Inflammatory macrophage treated with lipopolysaccharide for 1 hour (primary cell): ENCODE measurements around the gene SMYD5.
A peak's percentile ranks its signal among the peaks of the same experiment; 100 is the strongest.
"Not testable (repeated sequence)": the region's sequence is repeated elsewhere in the genome, so short reads cannot be mapped to it uniquely, and the experiment has no call there.

Experiments
- DNase-seq, 2 donors: peaks; one replicate each; pipeline ENCODE4 v3.0.0-alpha.2; 2020 to 2022

Gene SMYD5

DNA sequence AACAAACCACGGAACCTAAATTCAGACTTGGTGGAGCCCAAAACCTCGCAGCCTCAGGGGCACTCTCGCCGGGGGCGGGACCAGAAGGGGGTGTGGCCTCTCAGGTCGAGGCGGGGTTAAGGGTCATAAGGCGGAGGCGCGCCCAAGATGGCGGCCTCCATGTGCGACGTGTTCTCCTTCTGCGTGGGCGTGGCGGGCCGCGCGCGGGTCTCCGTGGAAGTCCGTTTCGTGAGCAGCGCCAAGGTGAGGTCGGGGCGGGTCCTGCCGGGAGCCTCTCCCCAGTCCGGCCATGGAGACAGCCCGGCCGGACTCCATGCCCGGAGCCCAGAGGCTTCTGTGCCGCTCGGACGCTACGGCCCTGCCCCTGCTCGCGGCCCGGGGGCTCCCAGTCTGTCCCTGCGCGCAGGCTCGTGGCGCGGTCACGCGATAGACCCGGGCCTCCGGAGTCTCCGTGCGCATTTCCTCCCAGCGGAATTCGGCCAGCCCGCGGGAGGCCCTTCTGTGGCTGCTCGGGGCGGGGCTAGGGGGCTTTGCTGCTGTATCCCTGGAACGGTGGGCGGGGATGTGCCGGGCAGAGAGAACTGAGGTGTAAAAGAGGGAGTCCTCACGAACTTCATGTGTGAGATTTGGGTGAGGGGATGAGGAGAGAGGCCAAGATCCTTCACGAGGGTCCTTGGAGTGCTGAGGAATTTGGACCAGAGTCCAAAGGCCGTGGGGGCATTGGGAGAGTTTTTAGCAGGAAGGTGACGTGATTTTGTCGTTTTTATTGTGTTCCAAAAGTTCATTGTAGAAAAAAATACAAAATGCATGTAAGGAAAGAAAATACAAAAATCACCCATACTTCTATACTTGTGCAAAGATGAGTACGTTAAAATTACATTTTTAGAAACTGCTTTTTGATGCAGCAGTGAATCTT, at the start of gene SMYD5:
Gene SMYD5 (plus strand): TSS at position 126 of the 916 bp plus-strand sequence. CDS start 22 bp downstream, at position 148.
- DNase-seq = peak; percentile 84 to 90

DNA sequence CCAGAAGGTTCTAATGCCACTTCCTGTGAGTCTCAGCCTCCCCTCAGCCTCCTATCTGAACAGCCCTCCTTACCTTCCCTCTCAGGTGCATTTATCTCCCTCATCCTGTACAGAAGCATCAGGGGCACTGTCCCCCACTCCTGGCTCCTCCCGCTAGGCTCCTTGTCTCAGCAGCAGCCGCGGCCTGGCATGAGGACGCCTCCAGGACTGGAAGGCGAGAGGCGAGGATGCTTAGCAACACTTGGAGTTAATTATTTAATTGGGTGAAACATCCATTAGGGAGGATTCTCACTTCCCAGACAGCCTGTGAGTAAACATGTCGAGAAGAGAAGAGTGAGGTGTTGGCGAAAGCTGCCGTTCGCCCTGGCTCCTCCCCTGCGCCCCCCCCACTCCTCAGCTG, 48.1 kb upstream of the SMYD5 start:
- not testable (repeated sequence) for DNase-seq

GRCh38 chr2:73166813-73167212, 47.2 kb upstream of the SMYD5 start:
- DNase-seq = not testable (repeated sequence)

- DNase-seq = not testable (repeated sequence)
Observed at GRCh38 chr2:73168348-73168747, 45.7 kb upstream of the SMYD5 start.

DNA sequence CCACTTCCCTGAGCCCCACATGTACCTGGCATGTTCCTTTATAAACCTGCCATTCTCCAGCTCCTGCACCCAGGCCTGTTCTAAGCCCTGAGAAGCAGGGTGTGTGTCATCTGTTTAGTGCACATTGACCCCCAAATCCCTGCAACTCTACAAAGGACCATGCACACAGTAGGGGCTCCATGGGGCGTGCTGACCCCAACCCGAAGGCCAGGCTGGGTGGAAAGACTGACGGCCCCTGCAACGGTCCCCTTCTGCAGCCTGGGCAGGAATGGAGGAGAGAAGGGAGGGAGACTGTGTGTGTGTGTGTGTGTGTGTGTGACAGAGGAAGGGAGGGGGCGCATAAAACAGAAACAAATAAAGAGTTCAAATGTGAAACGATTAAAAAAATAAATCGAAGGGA, 43.7 kb upstream of the SMYD5 start:
- DNase-seq = not testable (repeated sequence)

GRCh38 chr2:73172963-73173362, 41.1 kb upstream of the SMYD5 start:
- DNase-seq = no peak

GRCh38 chr2:73173781-73174180, 40.3 kb upstream of the SMYD5 start:
- no peak for DNase-seq

GRCh38 chr2:73174244-73174643, 39.8 kb upstream of the SMYD5 start:
- no peak for DNase-seq

GRCh38 chr2:73174941-73175662, 38.9 kb upstream of the SMYD5 start:
- no peak for DNase-seq

DNA sequence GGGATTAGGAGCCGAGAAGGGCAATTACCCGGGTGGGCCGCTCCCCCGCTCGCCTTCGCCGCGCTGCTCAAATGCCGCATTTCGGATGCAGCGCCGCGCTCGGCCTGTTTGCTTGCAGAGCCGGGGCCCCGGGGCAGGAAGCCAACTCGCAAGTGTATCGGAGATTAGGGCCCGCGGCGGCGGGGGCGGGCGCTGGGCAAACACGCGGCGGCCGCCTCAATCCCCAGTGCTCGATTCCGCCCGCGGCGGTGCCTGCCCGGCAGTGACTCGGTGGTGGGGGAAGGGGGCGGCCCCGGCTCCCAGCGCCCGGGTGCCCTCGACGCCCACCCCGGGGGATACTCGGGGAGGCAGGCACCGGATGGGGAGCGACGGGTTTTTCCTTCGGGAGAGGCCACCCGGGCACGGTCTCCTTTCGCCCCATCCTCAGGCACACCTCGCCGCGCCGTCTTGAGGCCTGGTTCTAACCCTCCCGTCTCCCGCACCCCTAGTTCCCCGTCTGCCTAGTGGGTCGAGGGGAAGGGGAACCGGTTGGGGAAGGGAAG, 38.3 kb upstream of the SMYD5 start:
- DNase-seq = peak; percentile 25 to 34

DNA sequence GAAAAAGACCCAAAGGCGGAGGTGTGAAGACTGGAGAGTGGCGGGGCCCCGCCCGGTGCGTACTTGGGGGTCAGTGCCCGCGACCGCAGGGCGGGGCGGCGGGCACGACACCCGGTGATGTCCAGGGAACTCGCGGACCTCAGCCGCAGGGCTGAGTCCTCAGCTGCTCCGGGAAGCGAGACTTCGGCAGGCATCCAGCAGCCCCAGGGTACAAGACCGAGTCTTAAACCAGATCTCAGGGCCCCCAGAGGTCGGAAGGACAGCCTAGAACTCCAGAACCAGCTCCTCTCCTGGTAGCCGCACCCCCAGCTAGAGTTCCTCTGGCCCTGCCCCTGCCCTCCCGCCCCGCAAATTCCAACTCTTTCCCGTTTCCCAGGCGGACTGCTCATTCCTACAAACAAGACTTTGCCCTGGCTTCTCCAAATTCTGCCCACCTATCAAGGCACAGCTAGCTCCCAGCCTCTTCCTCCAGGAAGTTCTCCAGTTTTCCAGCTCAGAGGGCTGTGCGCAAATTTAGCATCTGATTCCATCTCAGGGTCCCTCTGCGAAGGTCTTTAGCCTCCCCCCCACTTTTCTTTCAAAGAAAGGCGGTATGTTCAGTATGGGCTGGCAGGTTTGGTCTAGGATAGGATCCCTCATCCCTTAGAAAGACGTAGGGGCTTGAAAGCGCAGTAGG, 37.7 kb upstream of the SMYD5 start:
- no peak for DNase-seq

GRCh38 chr2:73176881-73177644, 37.0 kb upstream of the SMYD5 start:
- peak; percentile 86 to 94 for DNase-seq

DNA sequence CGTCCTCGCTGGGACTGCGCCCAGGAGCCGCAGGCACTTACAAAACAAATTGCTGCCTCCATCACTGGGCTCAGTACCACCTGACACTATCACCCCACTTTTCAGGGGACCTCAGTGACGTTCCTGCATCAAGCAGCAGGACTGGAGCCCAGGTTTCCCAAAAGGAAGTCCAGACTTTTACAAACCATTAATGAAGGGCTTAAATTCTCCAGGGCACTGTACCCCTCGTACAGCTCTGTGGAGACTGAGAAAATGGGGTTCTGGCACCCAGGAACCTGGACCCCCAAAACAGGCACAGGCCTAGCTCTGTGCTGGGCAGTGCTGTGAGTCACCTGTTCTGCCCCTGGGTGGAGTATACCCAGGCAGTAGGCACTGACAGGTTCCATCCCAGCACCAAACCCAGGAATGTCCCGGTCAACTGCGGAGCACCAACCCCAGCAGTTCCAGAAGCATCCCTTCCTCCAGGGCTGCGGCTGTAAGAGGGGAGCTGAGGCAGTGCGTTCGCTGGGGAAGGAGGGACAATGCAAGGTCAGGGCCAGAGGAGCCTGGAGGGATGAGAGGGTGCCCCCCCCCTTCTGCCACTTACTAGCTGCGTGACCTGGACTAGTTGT, 36.3 kb upstream of the SMYD5 start:
- DNase-seq = no peak

- DNase-seq = no peak
Observed at GRCh38 chr2:73185965-73186364, 28.1 kb upstream of the SMYD5 start.

GRCh38 chr2:73187549-73187948, 26.5 kb upstream of the SMYD5 start:
- no peak for DNase-seq

DNA sequence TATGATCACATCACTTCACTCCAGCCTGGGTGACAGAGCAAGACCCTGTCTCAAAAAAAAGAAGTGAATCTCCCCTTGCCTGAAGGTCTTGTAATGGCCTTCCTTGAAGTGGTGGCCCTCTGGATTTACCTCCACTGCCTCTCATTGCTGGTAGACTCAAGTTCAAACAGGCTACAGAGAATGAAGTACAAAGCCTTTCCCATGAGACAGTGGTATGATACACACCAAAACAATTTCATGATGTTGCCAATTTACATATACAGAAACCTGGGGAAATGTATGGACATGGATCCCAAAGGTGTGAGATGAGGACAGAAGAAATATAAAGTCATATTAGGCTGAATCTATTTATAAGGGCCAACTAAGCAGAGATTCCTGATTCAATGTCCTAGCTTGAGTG, 16.5 kb upstream of the SMYD5 start:
- no peak for DNase-seq

- not testable (repeated sequence) for DNase-seq
Observed at GRCh38 chr2:73200281-73200680, 13.8 kb upstream of the SMYD5 start.

DNA sequence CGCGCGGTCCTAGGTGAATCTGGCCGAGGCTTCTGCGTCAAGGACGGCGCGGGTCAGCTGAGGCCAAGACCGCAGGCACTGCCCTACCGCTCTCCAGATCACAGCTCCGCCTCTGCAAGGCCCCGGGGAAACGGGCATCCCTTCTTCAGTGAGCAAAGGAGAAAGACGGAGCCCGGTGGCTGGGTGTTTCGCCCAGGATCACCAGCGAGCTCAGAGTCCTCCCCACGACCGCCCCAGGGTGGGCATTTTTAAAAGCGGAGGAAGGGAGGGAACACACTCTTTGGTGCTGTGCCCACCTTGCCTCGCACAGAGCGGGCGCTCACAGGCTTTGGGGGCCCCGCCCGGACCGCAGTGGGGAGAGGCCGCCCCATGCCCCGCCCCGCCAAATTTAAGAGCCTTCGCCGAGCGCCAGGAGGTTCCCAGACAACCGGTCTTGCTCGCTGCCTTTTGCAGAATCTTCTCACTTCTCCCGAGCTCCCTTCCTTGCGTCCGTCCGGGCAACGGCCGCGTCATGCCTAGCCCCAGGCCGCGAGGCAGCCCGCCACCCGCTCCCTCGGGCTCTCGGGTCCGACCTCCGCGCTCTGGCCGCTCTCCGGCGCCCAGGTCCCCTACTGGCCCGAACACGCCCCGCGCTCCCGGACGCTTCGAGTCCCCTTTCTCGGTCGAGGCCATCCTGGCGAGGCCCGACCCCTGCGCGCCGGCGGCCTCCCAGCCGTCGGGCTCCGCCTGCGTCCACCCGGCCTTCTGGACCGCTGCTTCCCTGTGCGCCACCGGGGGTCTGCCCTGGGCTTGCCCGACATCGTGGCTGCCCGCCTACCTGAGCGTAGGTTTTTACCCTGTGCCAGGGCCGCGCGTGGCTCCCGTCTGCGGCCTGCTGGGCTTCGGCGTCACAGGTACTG, 11.6 kb upstream of the SMYD5 start, which contains the start of gene NOTO:
Gene NOTO (plus strand): TSS at position 419 of the 899 bp plus-strand sequence. CDS start 93 bp downstream, at position 512.
- DNase-seq = no peak

DNA sequence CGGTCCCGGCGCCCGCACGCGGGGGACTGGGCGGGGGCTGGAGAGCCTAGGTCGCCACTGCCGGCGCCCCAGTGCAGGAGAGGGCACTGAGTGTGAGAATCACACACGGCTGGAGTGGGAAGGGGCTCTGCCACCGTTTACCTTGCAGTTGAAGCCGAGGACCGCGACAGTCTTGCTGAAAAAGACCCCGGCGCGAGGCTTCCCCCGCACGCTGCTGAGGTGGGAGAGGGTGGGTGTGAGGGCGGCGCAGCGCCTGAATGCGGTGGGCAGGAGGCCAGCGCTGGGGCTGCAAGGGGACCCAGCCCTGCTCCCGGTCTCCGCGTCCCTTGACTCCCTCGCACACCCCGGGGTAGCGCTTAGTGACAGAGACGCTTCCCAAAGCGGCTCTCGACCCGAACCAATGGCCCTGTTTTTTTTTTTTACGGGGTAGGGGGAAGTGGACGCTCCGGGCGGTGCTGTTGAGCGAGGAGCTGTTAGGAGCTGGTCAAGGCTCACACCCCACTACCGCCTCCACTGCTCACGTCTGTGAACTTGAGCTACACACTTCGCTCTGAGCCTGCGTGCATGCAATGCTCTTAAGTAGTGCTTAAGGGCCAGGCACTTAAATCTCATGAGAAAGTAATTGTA, 10.9 kb upstream of the SMYD5 start:
- DNase-seq = no peak

- no peak for DNase-seq
Observed at GRCh38 chr2:73205611-73206010, 8.4 kb upstream of the SMYD5 start.
